OCI-LY7 (cell line): ENCODE results near the gene CTSL. TPM values are rescaled to one million over a fixed set of nuclear protein-coding genes. Genes with fewer than 3 reads are reported as not detected.

Experiments
- BruUV-seq: library from RNA; stranded (reverse); fragments of 400-500 nt; replicated peaks from 2 replicates; lab custom pipeline; 2021; lab: Mats Ljungman, UMichigan
- CTCF ChIA-PET: fragments of 300-600 bp; sonication (Branson Sonifier 250); formaldehyde crosslinking; loops from one replicate; lab custom pipeline; 2022; ENCODE audit warnings: antibody characterized with exemption; ENCODE audit not compliant: unreplicated experiment; lab: Charles Lee
- POLR2A ChIA-PET: fragments of 300-600 bp; sonication (Branson Sonifier 250); formaldehyde crosslinking; loops from one replicate; lab custom pipeline; 2022; ENCODE audit warnings: antibody characterized with exemption; lab: Charles Lee
- DNase-seq: peaks from one replicate; pipeline ENCODE4 v3.0.0-alpha.2; 2015; ENCODE audit warnings: low spot score
- H2AFZ ChIP-seq: fragments of 200-600 bp; sonication (generic), shearing (Covaris generic); 2 replicates; pipeline ENCODE4 v1.6.1; 2014; ENCODE audit warnings: mild to moderate bottlenecking, antibody characterized with exemption, low read length, moderate library complexity
- H3K27ac ChIP-seq: fragments of 200-600 bp; sonication (generic); 2 replicates; pipeline ENCODE4 v1.5.1; 2014; ENCODE audit warnings: mixed run types, low read depth, mild to moderate bottlenecking, moderate library complexity, low read length, inconsistent platforms; ENCODE audit not compliant: poor library complexity, severe bottlenecking
- H3K36me3 ChIP-seq: fragments of 200-600 bp; sonication (generic); 2 replicates; pipeline ENCODE4 v1.6.1; 2014; ENCODE audit warnings: mild to moderate bottlenecking, antibody characterized with exemption, low read length, moderate library complexity, mixed read lengths; ENCODE audit not compliant: insufficient read depth
- H3K4me1 ChIP-seq: fragments of 200-600 bp; sonication (generic); 2 replicates; pipeline ENCODE4 v1.5.1; 2014; ENCODE audit warnings: mild to moderate bottlenecking, low read length; ENCODE audit not compliant: insufficient read depth, poor library complexity, severe bottlenecking
- H3K4me2 ChIP-seq: fragments of 200-600 bp; sonication (generic); 2 replicates; pipeline ENCODE4 v1.6.1; 2014; ENCODE audit warnings: mild to moderate bottlenecking, low read length
- H3K4me3 ChIP-seq: fragments of 200-600 bp; sonication (generic); 2 replicates; pipeline ENCODE4 v1.5.1; 2014; ENCODE audit warnings: mild to moderate bottlenecking, low read depth, low read length; ENCODE audit not compliant: poor library complexity, severe bottlenecking
- H3K79me2 ChIP-seq: fragments of 200-600 bp; sonication (generic); 2 replicates; pipeline ENCODE4 v1.6.1; 2016; ENCODE audit warnings: low read depth, mild to moderate bottlenecking, low read length, moderate library complexity, mixed read lengths; ENCODE audit not compliant: insufficient read depth
- H3K9me2 ChIP-seq: fragments of 200-600 bp; sonication (generic); 2 replicates; pipeline ENCODE4 v1.6.1; 2016; ENCODE audit warnings: mild to moderate bottlenecking, low read length, mixed read lengths; ENCODE audit not compliant: insufficient read depth
- H3K9me3 ChIP-seq: fragments of 200-600 bp; sonication (generic); 2 replicates; pipeline ENCODE4 v1.6.1; 2014; ENCODE audit warnings: mild to moderate bottlenecking, mixed run types, low read length, mixed read lengths
- H4K20me1 ChIP-seq: fragments of 200-600 bp; sonication (generic); 2 replicates; pipeline ENCODE4 v1.6.1; 2014; ENCODE audit warnings: mild to moderate bottlenecking, antibody characterized with exemption, low read length, moderate library complexity, mixed read lengths; ENCODE audit not compliant: insufficient read depth
- CTCF ChIP-seq: fragments of 200-600 bp; sonication (generic); conservative IDR thresholded peaks from 2 replicates; pipeline ENCODE4 v1.5.1; 2014; ENCODE audit warnings: mild to moderate bottlenecking, antibody characterized with exemption, low read length, moderate library complexity, mixed read lengths
- EZH2phosphoT487 ChIP-seq: fragments of 200-600 bp; sonication (generic); IDR thresholded peaks from 2 replicates; pipeline ENCODE4 v1.6.1; 2018; ENCODE audit warnings: low read depth, borderline replicate concordance, mild to moderate bottlenecking, mixed run types, antibody characterized with exemption, low read length, moderate library complexity, mixed read lengths
- intact Hi-C: fragments of 100-400 bp; cut with micrococcal nuclease; formaldehyde crosslinking; loops from one replicate; pipeline ENCODE4 v1.10.0; 2022; ENCODE audit not compliant: unreplicated experiment
- total RNA-seq, 2 experiments: library from RNA; depleted of rRNA in 1 of 2; stranded (reverse); fragments of >200 nt in 1 of 2; shearing (Covaris generic) in 1 of 2; gene quantifications; 2 replicates each; pipeline ENCODE4 v1.2.3, GENCODE V29; 2014 to 2022

CTSL gene
- total RNA-seq, 2 experiments from 2014 or later = not detected

- H3K36me3 ChIP-seq = no peaks in the 10 kb centered on the region
- ChIA-PET CTCF (no interaction called here), POLR2A (interaction anchor here (0.6 kb wide), 1 partner anchor 389 kb away, joined by 4 read pairs; no protein-coding TSS in a partner anchor)
- H4K20me1 ChIP-seq = no peaks in the 10 kb centered on the region
- H3K9me2 ChIP-seq = no peaks in the 10 kb centered on the region
- H3K27ac ChIP-seq = no peak overlapping the region
- no peak for TF ChIP-seq CTCF
- no peak for TF ChIP-seq EZH2phosphoT487
- no peak overlapping the region for H3K4me3 ChIP-seq
- no peak overlapping the region for H2AFZ ChIP-seq
- intact Hi-C loops = no loop called here
- H3K9me3 ChIP-seq = no peaks in the 10 kb centered on the region
- no peaks in the 10 kb centered on the region for H3K79me2 ChIP-seq
- DNase-seq = no peak
- H3K4me1 ChIP-seq = no peaks in the 10 kb centered on the region
- no peak overlapping the region for H3K4me2 ChIP-seq
- no TSS peak for BruUV-seq
Measured at GRCh38 chr9:87711857-87712800, 13.8 kb upstream of the CTSL start.

GRCh38 chr9:87712801-87713277 is 13.1 kb upstream of the CTSL start:
- ChIA-PET POLR2A (no interaction called here), CTCF (no interaction called here)
- Histone ChIP-seq H3K9me2 (no peaks in the 10 kb centered on the region), H3K4me2 (no peak overlapping the region), H3K36me3 (no peaks in the 10 kb centered on the region), H3K27ac (no peak overlapping the region), H2AFZ (no peak overlapping the region), H3K4me1 (no peaks in the 10 kb centered on the region), H3K4me3 (no peak overlapping the region), H3K79me2 (no peaks in the 10 kb centered on the region), H3K9me3 (no peaks in the 10 kb centered on the region), H4K20me1 (no peaks in the 10 kb centered on the region)
- intact Hi-C loops = no loop called here
- BruUV-seq = no TSS peak
- no peak for DNase-seq
- TF ChIP-seq CTCF (no peak), EZH2phosphoT487 (no peak)
